NCI-H128 (cell line): ENCODE data around the gene TRIM28.

Experiments
- DNase-seq: peaks from one replicate; lab custom pipeline; 2025; ENCODE audit not compliant: unreplicated experiment; lab: John Stamatoyannopoulos, UW

The TRIM28 gene

DNA sequence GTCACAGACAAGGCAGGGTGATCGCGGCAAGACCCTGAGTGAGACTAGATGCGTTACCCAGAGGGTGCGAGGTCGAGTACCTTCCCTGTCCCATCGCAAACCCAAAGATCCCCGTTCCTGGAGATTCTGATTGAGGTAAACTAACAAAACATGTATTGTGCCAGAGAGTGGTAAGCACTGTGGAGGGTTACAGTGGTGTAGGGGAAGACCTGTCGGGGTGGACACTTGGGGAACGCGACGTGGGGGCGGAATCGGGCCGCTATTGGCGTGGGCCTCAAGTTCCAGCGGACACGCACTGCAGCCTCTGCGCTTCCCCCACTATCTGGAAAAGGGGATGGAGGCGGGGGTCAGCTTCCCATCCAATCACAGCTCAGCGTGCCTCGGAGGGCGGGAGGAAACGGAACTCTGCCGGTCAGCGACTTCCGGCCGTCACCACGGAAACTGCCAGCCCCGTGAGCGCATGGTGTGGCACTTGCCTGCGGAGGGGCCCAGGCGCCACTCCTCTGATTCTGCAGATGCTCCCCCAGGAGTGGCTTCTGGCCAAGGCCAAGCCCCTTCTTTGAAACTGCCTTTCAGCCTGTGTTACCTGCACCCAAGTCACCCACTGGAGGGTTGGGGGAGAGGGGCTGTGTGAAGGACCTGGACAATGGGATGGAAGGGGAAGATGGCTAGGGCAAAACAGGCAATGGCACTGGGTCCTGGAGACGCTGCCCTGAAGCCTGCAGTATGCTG, 15.6 kb downstream of the TRIM28 start:
- no peak for DNase-seq

- DNase-seq: no peak
Observed at GRCh38 chr19:58560007-58560887, 16.4 kb downstream of the TRIM28 start.

DNA sequence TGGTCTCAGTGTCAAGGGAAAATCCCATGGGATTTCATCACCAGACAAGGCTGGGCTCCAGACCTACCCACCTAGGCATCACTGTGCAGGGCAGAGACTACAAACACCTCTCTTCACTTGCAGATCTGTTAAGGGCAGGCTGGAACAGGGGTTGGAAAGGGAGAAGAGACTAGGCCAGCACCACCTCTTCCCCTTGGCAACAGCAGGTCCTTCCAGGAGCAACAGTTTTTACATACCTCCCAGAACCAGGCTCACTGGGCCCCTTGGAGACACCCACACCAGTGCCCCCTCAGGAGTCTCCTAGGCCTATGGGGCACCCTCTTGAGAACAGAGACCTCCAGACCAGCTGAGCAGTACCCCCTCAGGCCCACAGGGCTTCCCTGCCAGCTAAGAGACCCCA, 17.1 kb downstream of the TRIM28 start:
- DNase-seq: no peak

DNA sequence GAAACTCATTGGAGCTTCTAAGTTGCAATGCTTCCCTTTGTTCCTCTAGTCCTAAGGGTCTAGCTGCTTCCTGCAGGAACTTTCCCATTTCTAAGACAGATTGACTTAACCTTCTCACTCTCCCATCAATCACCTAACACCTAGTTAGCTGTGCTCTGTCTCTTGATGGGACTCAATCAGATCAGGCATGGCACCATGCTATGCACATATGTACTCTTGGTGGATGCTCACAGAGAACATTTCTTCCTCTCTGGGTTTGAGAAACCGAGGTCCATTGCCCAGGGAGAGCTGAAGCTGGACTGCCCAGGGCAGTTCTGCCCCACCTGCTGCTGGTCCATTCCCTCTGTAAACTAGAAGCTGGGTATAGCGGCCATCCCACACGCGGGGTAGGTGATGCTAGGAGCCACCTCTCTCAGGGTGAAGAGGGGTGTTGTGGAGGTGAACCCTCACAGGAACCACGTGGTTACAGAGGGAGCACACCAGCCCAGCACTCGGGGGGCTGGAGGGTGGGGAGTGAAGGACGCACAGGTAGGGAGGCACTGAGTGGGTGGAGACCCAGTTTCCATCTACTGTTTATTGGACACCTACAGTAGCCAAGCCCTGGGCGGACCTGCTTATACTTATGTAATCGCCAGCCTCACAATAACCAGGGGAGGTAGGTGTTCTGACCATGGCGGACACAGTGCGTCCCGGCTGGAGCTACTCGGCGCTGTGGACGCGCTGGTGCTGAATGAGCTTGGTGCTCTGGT, 17.7 kb downstream of the TRIM28 start:
- DNase-seq: no peak

DNA sequence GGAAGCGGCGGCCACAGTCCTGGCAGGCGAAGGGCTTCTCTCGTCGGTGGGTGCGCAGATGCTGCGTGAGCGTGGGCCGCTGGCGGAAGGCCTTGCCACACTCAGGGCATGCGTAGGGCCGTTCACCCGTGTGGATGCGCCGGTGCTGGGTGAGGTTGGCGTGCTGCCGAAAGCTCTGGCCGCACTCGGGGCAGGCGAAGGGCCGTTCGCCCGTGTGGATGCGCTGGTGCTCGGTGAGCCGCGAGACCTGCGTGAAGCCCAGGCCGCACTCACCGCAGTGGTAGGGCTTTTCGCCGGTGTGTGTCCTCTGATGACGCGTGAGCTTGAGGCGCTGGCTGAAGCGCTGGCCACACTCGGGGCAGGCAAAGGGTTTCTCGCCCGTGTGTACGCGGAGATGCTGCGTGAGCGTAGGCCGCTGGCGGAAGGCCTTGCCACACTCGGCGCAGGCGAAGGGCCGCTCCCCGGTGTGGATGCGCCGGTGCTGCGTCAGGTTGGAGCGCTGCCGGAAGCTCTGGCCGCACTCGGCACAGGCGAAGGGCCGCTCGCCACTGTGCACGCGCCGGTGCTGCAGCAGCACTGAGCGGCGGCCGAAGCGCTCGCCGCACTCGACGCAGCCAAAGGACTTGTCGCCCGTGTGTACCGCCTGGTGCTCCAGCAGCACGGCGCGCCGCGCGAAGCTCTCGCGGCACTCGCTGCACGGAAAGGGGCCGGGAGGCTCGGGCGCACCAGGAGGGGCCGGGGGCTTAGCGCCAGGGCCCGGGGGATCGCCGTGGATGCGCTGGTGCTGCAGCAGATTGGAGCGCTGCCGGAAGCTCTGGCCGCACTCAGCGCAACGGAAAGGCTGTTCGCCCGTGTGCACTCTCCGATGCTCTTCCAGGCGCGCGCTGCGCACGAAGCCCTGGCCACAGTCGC, 18.5 kb downstream of the TRIM28 start:
- no peak for DNase-seq

DNA sequence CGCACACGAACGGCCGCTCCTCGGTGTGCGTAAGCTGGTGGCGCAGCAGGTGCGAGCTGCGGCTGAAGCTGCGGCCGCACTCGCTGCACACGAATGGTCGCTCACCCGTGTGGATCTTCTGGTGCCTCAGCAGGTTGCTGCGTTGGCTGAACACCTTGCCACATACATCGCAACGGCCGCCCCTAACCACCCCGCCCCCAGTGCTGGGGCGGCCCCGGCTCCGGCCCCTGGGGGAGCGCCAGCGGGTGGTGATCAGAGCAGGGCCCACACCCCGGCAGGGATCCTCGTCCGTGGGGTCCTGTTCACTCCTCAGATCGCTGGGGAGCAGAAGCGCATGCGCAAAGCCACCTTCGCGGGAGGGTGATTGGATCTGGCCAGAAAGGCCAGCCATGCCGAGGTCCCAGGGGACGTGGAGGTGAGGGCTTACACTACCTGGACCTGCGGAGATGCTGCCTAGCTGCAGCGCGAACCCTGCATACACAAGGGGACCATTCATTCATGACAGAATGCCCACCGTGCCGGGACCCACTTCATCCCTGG, 19.2 kb downstream of the TRIM28 start:
- DNase-seq: no peak

- no peak for DNase-seq
Observed at GRCh38 chr19:58563823-58564222, 20.0 kb downstream of the TRIM28 start.

- DNase-seq: no peak
Observed at GRCh38 chr19:58566989-58567388, 23.1 kb downstream of the TRIM28 start.

- DNase-seq: no peak
Observed at GRCh38 chr19:58568453-58569130, 24.7 kb downstream of the TRIM28 start.

GRCh38 chr19:58569191-58569942, 25.5 kb downstream of the TRIM28 start:
- no peak for DNase-seq

GRCh38 chr19:58569943-58570670, 26.2 kb downstream of the TRIM28 start:
- DNase-seq: no peak

DNA sequence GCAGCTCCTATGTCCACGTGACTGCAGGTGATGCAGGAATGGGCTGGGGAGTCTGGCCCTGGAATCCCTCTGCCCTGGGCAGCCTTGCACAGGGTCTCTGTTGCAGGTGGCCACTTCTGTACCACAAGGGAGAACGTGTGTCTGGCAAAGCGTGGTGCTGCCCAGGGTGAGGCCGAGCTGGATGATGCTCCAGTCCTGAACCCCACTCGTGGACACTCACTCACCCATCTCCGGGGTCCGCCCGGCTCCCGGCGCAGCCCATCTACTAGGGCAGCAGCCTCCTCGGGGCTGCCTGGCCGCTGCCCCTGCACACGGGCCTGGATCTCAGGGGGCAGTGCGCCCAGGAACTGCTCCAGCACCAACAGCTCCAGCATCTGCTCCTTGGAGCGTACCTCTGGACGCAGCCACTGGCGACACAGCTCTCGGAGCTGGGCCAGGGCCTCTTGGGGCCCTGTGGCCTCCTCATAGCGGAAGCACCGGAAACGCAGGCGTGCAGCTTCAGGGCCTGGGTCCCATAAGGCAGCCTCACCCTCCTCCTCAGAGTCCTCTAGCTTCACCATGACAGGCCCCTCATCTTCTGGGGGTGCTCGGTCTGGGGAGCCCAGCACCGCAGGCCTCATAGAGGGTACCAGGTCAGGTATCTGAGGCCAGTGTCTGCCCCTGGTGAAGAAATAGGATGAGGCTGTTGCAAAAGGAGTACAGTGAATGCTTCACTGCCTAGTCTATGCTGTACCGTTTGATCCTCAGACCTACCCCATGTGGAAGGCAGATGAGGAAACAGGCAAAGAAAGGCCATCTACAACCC, 27.1 kb downstream of the TRIM28 start:
- no peak for DNase-seq

DNA sequence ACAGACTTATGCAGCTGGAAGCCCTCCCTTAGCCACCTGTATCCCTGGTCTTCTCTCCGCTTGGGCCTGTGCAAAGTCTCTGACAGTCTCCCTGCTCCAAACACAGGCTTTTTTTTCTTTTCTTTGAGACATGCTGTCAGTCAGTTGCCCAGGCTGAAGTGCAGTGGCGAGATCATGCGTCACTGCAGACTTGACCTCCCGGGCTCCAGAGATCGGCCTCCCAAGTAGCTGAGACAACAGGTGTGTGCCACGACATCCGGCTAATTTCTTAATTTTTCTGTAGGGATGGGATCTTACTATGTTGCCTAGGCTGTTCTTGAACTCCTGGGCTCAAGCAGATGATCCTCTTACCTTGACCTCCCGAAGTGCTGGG, 27.7 kb downstream of the TRIM28 start:
- DNase-seq: no peak

DNA sequence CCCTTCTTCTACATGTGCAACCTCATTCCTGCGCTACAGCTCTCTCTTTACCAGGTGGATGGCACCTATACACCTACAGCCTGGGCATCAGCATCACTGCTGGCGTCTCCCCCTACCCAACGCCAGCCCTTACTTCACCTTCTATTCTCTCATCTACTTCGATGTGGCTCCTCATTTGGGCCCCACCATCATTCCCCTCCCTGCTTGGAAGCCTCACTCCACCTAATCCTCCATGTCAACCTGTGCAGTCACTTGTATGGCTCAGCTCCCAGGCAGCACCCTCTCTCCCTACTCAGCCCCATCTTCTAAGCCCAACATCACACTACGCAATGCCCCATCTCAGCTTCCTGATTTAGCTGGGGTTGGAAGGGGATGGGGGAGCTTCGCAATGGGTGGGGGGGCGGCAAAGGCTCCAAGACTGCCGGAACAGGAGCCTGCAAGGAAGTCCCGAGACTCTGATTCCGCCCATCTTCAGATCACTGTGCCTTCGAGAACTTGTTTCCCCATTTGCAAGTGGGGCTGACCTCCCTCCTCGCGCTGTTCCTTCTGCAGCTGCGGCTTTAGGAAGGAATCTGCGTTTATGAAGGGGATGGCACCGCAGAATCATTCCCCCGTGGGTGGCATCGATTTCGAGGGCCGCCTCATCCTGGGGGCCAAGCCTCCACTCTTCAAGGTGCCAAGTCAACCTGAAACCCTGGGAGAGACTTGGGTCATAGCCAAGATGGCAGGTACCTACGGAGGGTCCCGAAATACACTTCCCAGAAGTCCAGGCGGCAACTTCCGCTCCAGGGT, 28.4 kb downstream of the TRIM28 start:
- no peak for DNase-seq

GRCh38 chr19:58572818-58573657, 29.2 kb downstream of the TRIM28 start, which contains the start of gene MZF1:
Gene MZF1 (minus strand): TSS chr19:58573335. CDS start chr19:58571389, 1,946 bp downstream.
- no peak for DNase-seq

- no peak for DNase-seq
Observed at GRCh38 chr19:58573658-58574164, 29.8 kb downstream of the TRIM28 start.
